BLaER1 treated with 17β-estradiol and CSF1 and Interleukin-3, amounts not matched to agents 10 nM and 100 nM (cell line): ENCODE data around the gene PLEKHM3.
A peak's percentile ranks its signal among the peaks of the same experiment; 100 is the strongest.

Experiments used
- H3K27ac ChIP-seq, 11 experiments: shearing (Covaris generic); formaldehyde crosslinking; 2 replicates each; pipeline ENCODE4 v1.8.1; 2022
- H3K27me3 ChIP-seq, 11 experiments: shearing (Covaris generic); formaldehyde crosslinking; 2 replicates each; pipeline ENCODE4 v1.8.1; 2022
- H3K36me3 ChIP-seq, 11 experiments: shearing (Covaris generic); formaldehyde crosslinking; 2 replicates each; pipeline ENCODE4 v1.8.1; 2022
- H3K4me1 ChIP-seq, 10 experiments: shearing (Covaris generic); formaldehyde crosslinking; 2 replicates each; pipeline ENCODE4 v1.8.1; 2022
- H3K4me2 ChIP-seq, 11 experiments: shearing (Covaris generic); formaldehyde crosslinking; 2 replicates each; pipeline ENCODE4 v1.8.1; 2022
- H3K4me3 ChIP-seq, 10 experiments: shearing (Covaris generic); formaldehyde crosslinking; 2 replicates each; pipeline ENCODE4 v1.8.1; 2022
- H3K9ac ChIP-seq, 11 experiments: shearing (Covaris generic); formaldehyde crosslinking; 2 replicates each; pipeline ENCODE4 v1.8.1; 2022
- H3K9me3 ChIP-seq, 11 experiments: shearing (Covaris generic); formaldehyde crosslinking; replicated peaks in 1 of 11; 2 replicates each; pipeline ENCODE4 v1.8.1; 2022
- H4K20me1 ChIP-seq, 11 experiments: shearing (Covaris generic); formaldehyde crosslinking; 2 replicates each; pipeline ENCODE4 v1.8.1; 2022
- Cebpa-rat ChIP-seq, 11 experiments: shearing (Covaris generic); IDR thresholded peaks; 2 replicates each; pipeline ENCODE4 v1.8.1; 2022

Gene PLEKHM3

DNA sequence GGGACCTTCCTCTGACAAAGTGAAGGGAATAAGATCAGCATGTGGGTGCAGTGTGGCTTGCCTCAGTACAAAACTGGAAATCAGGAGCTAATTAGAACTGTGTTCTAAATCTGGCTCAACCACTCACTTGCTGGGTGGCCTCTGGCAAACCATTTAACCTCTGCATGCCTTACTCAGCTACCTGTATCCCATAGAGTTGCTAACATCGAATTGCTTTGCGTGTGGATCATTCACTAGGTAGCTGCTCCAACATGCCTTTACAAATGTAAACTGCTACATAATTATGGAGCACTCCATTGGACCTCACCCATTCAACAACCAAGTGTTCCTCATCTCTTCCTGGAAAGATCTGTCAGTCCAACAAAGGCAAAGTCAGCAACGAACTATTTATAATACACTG lies 19.0 kb downstream of the PLEKHM3 start:
- Histone ChIP-seq H3K4me1 (peaks cover 0 to 30% (median 0%) of the 10 kb centered on the region in 10 experiments; a peak in 5 of 20 replicates), H3K4me3 (no peak overlapping the region), H3K4me2 (peak overlapping the region in 2 of 11 experiments; percentile 4 to 38; a peak in 2 of 22 replicates), H3K9ac (no peak overlapping the region), H3K9me3 (no peaks in the 10 kb centered on the region), H3K27me3 (no peaks in the 10 kb centered on the region), H3K27ac (no peak overlapping the region), H3K36me3 (peaks cover 3 to 10% (median 6%) of the 10 kb centered on the region in 11 experiments; a peak in 20 of 22 replicates), H4K20me1 (0 out of 22 replicates have a peak, but pooled peaks cover 0 to 4% (median 0%) of the 10 kb centered on the region in 11 experiments)
- no peak for TF ChIP-seq Cebpa-rat (IDR thresholded peaks at IDR 0.05)

DNA sequence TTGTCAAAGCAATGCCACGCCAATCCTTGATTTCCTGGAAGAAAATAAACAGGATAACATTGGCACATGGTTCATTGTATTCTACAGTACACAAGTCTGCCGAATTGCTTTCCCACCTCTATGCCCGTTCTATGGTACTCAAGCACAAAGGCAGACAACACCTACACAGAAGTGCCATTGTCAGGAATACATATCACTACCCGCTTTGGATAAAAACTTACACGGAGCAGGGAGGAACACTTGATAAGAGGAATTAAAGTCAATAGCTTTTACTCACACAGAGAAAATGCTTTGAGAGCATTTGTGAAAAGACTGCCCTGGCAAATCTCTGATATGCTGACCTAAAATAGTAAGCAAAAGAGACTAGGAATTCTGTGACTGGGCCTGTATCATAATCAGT lies 23.4 kb downstream of the PLEKHM3 start:
- H3K4me3 ChIP-seq, result no peak overlapping the region
- H3K4me2 ChIP-seq, result no peak overlapping the region
- H3K27me3 ChIP-seq, result no peaks in the 10 kb centered on the region
- H4K20me1 ChIP-seq, result 0 out of 22 replicates have a peak, but pooled peaks cover 0 to 4% (median 0%) of the 10 kb centered on the region in 11 experiments
- H3K9me3 ChIP-seq, result no peaks in the 10 kb centered on the region
- TF ChIP-seq Cebpa-rat (IDR thresholded peaks at IDR 0.05), result no peak
- H3K9ac ChIP-seq, result no peak overlapping the region
- H3K36me3 ChIP-seq, result peaks cover 16 to 52% (median 24%) of the 10 kb centered on the region in 11 experiments
- H3K27ac ChIP-seq, result no peak overlapping the region
- H3K4me1 ChIP-seq, result peaks cover 0 to 9% (median 0%) of the 10 kb centered on the region in 10 experiments; a peak in 5 of 20 replicates

- H3K27ac ChIP-seq, result no peak overlapping the region
- H3K9me3 ChIP-seq, result no peaks in the 10 kb centered on the region
- no peak overlapping the region for H3K9ac ChIP-seq
- no peaks in the 10 kb centered on the region for H3K4me1 ChIP-seq
- H3K4me3 ChIP-seq, result no peak overlapping the region
- no peak for TF ChIP-seq Cebpa-rat (IDR thresholded peaks at IDR 0.05)
- no peaks in the 10 kb centered on the region for H3K27me3 ChIP-seq
- H3K36me3 ChIP-seq, result peaks cover 18 to 52% (median 24%) of the 10 kb centered on the region in 11 experiments
- H4K20me1 ChIP-seq, result 0 out of 22 replicates have a peak, but pooled peaks cover 0 to 4% (median 0%) of the 10 kb centered on the region in 11 experiments
- H3K4me2 ChIP-seq, result no peak overlapping the region
Measured at GRCh38 chr2:208000701-208001395, 24.5 kb downstream of the PLEKHM3 start.

DNA sequence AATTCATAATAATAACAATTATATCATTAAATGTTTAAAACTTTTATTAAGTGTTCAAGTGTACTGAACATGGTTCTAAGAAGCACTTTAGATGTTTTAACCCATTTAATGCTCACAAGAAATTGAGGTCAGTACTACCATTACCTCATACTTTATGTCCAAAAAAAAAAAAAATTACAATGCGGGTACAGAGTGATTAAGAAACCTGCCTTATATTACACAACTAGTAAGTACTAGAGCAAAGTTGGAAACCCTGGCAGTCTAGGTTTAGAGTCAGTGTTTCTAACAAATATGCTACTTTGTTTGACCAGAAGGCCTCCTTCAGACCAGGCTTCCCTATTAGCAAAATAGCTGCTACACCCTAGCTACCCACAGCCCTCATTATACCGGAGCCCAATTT lies 28.5 kb downstream of the PLEKHM3 start:
- peaks cover 0 to 6% (median 0%) of the 10 kb centered on the region in 11 experiments; a peak in 1 of 22 replicates for H4K20me1 ChIP-seq
- no peaks in the 10 kb centered on the region for H3K27me3 ChIP-seq
- peaks cover 0 to 6% (median 0%) of the 10 kb centered on the region in 10 experiments; a peak in 1 of 20 replicates for H3K4me1 ChIP-seq
- peaks cover 18 to 63% (median 24%) of the 10 kb centered on the region in 11 experiments for H3K36me3 ChIP-seq
- H3K4me2 ChIP-seq, result no peak overlapping the region
- no peaks in the 10 kb centered on the region for H3K9me3 ChIP-seq
- H3K27ac ChIP-seq, result no peak overlapping the region
- TF ChIP-seq Cebpa-rat (IDR thresholded peaks at IDR 0.05), result no peak
- no peak overlapping the region for H3K9ac ChIP-seq
- no peak overlapping the region for H3K4me3 ChIP-seq

GRCh38 chr2:207995887-207996286 lies 29.4 kb downstream of the PLEKHM3 start:
- Histone ChIP-seq H3K27me3 (no peaks in the 10 kb centered on the region), H3K4me2 (no peak overlapping the region), H3K4me3 (no peak overlapping the region), H3K9ac (no peak overlapping the region), H3K36me3 (peaks cover 11 to 53% (median 16%) of the 10 kb centered on the region in 11 experiments; a peak in 19 of 22 replicates), H3K4me1 (peaks cover 0 to 6% (median 0%) of the 10 kb centered on the region in 10 experiments; a peak in 1 of 20 replicates), H3K27ac (no peak overlapping the region), H3K9me3 (no peaks in the 10 kb centered on the region), H4K20me1 (peaks cover 0 to 6% (median 0%) of the 10 kb centered on the region in 11 experiments; a peak in 1 of 22 replicates)
- TF ChIP-seq Cebpa-rat (IDR thresholded peaks at IDR 0.05), result no peak

DNA sequence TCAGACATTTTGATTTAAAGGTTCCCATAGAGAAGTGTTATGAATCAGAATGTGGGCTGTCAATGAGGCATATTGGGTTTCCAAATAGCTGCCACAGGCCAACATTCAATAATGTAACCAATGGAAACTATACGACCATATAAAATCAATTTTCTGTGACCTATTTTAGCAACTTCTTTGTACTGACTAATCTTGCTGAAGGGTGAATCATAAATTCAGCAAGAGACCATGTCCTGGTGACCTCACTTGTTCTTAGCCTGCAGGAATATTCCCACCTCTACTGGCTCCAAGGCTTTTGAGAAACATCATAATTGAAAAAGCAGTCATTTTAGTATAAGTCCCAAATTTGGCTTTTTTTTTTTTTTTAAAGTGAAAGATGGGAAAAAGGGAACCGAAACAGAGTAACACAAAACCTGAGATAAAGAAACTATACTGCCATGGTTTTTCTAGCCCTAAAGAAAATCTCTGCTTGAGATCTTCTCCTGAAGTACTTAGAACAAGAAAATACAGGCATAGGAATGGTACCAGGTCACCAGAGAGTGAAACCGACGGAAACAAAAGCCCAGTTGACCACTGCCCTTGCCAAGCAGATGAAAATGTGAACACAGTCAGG lies 32.1 kb downstream of the PLEKHM3 start:
- Histone ChIP-seq H3K9me3 (no peaks in the 10 kb centered on the region), H3K4me1 (peaks cover 0 to 6% (median 0%) of the 10 kb centered on the region in 10 experiments; a peak in 1 of 20 replicates), H3K36me3 (peaks cover 0 to 28% (median 4%) of the 10 kb centered on the region in 11 experiments; a peak in 6 of 22 replicates), H3K27me3 (no peaks in the 10 kb centered on the region), H3K4me3 (no peak overlapping the region), H4K20me1 (peaks cover 0 to 6% (median 0%) of the 10 kb centered on the region in 11 experiments; a peak in 2 of 22 replicates), H3K27ac (no peak overlapping the region), H3K4me2 (no peak overlapping the region), H3K9ac (no peak overlapping the region)
- no peak for TF ChIP-seq Cebpa-rat (IDR thresholded peaks at IDR 0.05)

DNA sequence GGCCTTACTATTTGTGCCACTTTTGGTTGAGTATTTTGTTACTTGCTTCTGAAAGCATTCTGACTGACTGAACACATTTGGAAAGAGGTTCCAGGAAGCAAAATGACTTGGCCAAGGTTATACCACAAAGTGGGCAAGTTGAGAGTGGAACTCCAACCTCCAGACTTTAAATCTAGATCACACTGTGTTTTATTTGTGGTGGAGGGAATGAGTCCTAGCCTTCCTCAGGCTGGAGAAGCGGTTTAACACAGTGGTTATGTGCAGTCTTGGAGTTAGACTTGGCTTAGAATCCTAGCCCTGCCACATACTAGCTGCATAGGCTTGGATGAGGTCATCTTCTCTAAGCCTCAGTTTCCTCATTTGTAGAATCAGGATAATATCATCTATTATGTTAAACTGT lies 33.4 kb downstream of the PLEKHM3 start:
- Histone ChIP-seq H3K9ac (no peak overlapping the region), H4K20me1 (peaks cover 0 to 6% (median 0%) of the 10 kb centered on the region in 11 experiments; a peak in 3 of 22 replicates), H3K4me3 (no peak overlapping the region), H3K4me2 (no peak overlapping the region), H3K27me3 (no peaks in the 10 kb centered on the region), H3K27ac (no peak overlapping the region), H3K4me1 (peaks cover 0 to 6% (median 0%) of the 10 kb centered on the region in 10 experiments; a peak in 1 of 20 replicates), H3K9me3 (no peaks in the 10 kb centered on the region), H3K36me3 (peaks cover 0 to 15% (median 0%) of the 10 kb centered on the region in 11 experiments; a peak in 3 of 22 replicates)
- no peak for TF ChIP-seq Cebpa-rat (IDR thresholded peaks at IDR 0.05)

- Histone ChIP-seq H3K27me3 (no peaks in the 10 kb centered on the region), H3K27ac (no peak overlapping the region), H3K36me3 (peaks cover 0 to 15% (median 0%) of the 10 kb centered on the region in 11 experiments; a peak in 3 of 22 replicates), H3K4me3 (no peak overlapping the region), H3K4me1 (peaks cover 0 to 6% (median 0%) of the 10 kb centered on the region in 10 experiments; a peak in 1 of 20 replicates), H3K9me3 (no peaks in the 10 kb centered on the region), H3K9ac (no peak overlapping the region), H3K4me2 (no peak overlapping the region), H4K20me1 (peaks cover 0 to 11% (median 0%) of the 10 kb centered on the region in 11 experiments; a peak in 3 of 22 replicates)
- TF ChIP-seq Cebpa-rat (IDR thresholded peaks at IDR 0.05), result no peak
Measured at GRCh38 chr2:207990784-207991183, 34.5 kb downstream of the PLEKHM3 start.

- H4K20me1 ChIP-seq, result peaks cover 0 to 5% (median 0%) of the 10 kb centered on the region in 11 experiments; a peak in 3 of 22 replicates
- H3K9ac ChIP-seq, result no peak overlapping the region
- H3K4me2 ChIP-seq, result no peak overlapping the region
- TF ChIP-seq Cebpa-rat (IDR thresholded peaks at IDR 0.05), result no peak
- H3K27me3 ChIP-seq, result no peaks in the 10 kb centered on the region
- no peaks in the 10 kb centered on the region for H3K9me3 ChIP-seq
- no peak overlapping the region for H3K27ac ChIP-seq
- H3K36me3 ChIP-seq, result peaks cover 0 to 4% (median 0%) of the 10 kb centered on the region in 11 experiments; a peak in 1 of 22 replicates
- H3K4me3 ChIP-seq, result no peak overlapping the region
- H3K4me1 ChIP-seq, result peaks cover 0 to 6% (median 0%) of the 10 kb centered on the region in 10 experiments; a peak in 1 of 20 replicates
Measured at GRCh38 chr2:207988975-207989374, 36.4 kb downstream of the PLEKHM3 start.
